IMR-90 (cell line): ENCODE data around the gene RAB40C.

Experiments used
- BHLHE40 ChIP-seq: fragments of 150-350 bp; IDR thresholded peaks from 2 replicates; pipeline ENCODE4 v1.6.1; 2016; ENCODE audit warnings: mild to moderate bottlenecking, low read depth, low read length
- CEBPB ChIP-seq: IDR thresholded peaks from 2 replicates; pipeline ENCODE4 v1.6.1; 2012; ENCODE audit warnings: low read depth, low read length, improper control_type of control experiment
- CHD1 ChIP-seq: IDR thresholded peaks from 2 replicates; pipeline ENCODE4 v1.6.1; 2012; ENCODE audit warnings: low read depth, low read length, improper control_type of control experiment
- FOS ChIP-seq: fragments of 150-350 bp; IDR thresholded peaks from 2 replicates; pipeline ENCODE4 v1.6.1; 2016; ENCODE audit warnings: low read depth, low read length
- MAZ ChIP-seq: IDR thresholded peaks from 2 replicates; pipeline ENCODE4 v1.6.1; 2012; ENCODE audit warnings: low read depth, mild to moderate bottlenecking, low read length, improper control_type of control experiment, moderate library complexity, borderline replicate concordance
- MXI1 ChIP-seq: IDR thresholded peaks from 2 replicates; pipeline ENCODE4 v1.6.1; 2012; ENCODE audit warnings: low read depth, mild to moderate bottlenecking, low read length, moderate library complexity, borderline replicate concordance
- NFE2L2 ChIP-seq: fragments of 150-350 bp; IDR thresholded peaks from 2 replicates; pipeline ENCODE4 v1.6.1; 2016; ENCODE audit warnings: low read depth, mild to moderate bottlenecking, low read length
- POLR2A ChIP-seq: IDR thresholded peaks from 2 replicates; pipeline ENCODE4 v1.6.1; 2012; ENCODE audit warnings: mild to moderate bottlenecking, low read depth, low read length
- RAD21 ChIP-seq: IDR thresholded peaks from 2 replicates; pipeline ENCODE4 v1.6.1; 2012; ENCODE audit warnings: low read length, improper control_type of control experiment
- RCOR1 ChIP-seq: IDR thresholded peaks from 2 replicates; pipeline ENCODE4 v1.6.1; 2012; ENCODE audit warnings: mild to moderate bottlenecking, low read length, improper control_type of control experiment; ENCODE audit not compliant: insufficient replicate concordance
- RFX5 ChIP-seq: IDR thresholded peaks from 2 replicates; pipeline ENCODE4 v1.8.0; 2012; ENCODE audit warnings: low read depth, mild to moderate bottlenecking, low read length, moderate library complexity
- SMC3 ChIP-seq: fragments of 150-350 bp; IDR thresholded peaks from 2 replicates; pipeline ENCODE4 v1.6.1; 2016; ENCODE audit warnings: low read depth, mild to moderate bottlenecking, antibody characterized with exemption, low read length, moderate library complexity
- TF ChIP-seq, protein P1 (sequence below): conservative IDR thresholded peaks from 2 replicates; pipeline ENCODE4 v1.5.1; 2012; ENCODE audit warnings: mild to moderate bottlenecking, low read depth, low read length, improper control_type of control experiment

DNA sequence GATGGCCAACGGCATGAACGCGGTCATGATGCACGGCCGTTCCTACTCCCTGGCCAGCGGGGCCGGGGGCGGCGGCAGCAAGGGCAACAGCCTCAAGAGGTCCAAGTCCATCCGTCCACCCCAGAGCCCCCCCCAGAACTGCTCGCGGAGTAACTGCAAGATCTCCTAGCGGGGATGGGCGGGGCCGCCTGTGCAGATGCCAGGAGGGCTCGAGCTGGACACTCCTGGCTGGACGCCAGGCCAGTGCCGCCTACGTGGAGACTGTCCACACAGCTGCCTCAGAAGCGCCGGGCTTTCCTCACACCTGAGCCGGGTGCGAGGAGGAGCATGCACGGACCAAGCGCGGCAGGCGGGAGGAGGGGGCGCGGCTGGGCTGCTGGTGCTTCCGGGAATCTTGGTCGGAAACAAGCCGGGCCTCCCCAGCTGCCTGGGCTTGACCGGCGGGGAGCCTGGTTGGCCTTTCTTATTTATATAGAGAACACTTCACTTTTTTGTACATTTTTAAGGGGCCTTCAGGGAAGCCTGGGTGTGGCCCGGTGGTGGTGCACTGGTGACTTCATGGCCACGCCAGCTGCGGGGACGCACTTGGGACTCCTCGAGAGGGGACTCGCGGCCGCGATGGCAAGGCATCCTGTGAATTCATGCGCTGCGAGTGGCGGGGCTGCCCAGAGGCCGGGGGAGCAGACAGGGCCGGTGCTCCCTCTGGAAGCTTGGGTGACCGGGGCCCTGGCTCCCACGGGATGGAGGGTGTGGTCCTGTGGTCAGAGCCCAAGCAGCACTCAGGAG is 37.8 kb downstream of the RAB40C start:
- TF ChIP-seq RAD21 (no peak), MXI1 (no peak), SMC3 (no peak), CHD1 (no peak), BHLHE40 (no peak), POLR2A (no peak), RCOR1 (no peak), CEBPB (no peak), NFE2L2 (no peak), RFX5 (no peak), MAZ (no peak), FOS (no peak)
- TF ChIP-seq, protein P1, sequence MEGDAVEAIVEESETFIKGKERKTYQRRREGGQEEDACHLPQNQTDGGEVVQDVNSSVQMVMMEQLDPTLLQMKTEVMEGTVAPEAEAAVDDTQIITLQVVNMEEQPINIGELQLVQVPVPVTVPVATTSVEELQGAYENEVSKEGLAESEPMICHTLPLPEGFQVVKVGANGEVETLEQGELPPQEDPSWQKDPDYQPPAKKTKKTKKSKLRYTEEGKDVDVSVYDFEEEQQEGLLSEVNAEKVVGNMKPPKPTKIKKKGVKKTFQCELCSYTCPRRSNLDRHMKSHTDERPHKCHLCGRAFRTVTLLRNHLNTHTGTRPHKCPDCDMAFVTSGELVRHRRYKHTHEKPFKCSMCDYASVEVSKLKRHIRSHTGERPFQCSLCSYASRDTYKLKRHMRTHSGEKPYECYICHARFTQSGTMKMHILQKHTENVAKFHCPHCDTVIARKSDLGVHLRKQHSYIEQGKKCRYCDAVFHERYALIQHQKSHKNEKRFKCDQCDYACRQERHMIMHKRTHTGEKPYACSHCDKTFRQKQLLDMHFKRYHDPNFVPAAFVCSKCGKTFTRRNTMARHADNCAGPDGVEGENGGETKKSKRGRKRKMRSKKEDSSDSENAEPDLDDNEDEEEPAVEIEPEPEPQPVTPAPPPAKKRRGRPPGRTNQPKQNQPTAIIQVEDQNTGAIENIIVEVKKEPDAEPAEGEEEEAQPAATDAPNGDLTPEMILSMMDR, result no peak
